Measurements from ENCODE around the gene THSD7A.

Gene THSD7A

DNA sequence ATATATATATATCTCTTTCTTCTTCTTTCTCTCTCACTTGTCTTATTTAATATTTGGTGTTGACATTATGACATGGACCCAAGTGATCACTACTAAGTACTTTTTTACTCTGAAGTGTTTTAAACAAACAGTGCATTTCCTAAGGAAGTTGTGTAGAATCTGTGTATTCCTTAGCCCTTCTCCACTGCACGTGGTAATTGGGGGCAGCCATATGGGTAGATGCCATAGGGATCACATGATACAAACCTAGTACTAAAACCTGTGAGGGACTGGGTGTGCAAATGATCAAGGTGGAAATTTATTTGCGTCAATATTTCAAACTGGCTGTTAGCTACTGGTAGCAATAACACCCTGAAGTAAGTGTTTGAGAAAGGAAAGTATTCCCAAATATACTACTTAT lies 25.0 kb downstream of the THSD7A start:
- H3K4me1 ChIP-seq (ENCODE audit: insufficient read depth, low read length) = no peaks in the 10 kb centered on the region
- H3K36me3 ChIP-seq (ENCODE audit: insufficient read depth, low read length) = no peaks in the 10 kb centered on the region

DNA sequence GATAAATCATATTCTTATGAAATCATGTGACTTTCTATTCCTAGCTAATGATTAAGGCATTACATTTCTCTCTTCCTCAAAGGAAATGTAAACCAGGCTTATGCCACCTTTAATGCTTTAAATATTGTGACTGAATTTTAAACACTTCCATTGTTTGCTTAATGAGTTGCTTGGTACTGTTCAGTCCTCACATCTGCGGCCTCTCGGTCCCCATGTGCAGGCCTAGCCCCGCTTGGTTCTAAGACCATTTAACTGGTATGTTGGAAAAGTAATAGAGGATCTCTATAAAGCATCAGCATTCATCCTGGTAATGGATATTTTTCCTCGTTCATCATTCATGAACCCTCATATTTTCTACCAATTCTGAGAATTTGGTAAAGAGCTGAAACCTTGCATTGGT lies 27.4 kb downstream of the THSD7A start:
- Histone ChIP-seq H3K27me3 (ENCODE audit: control insufficient read depth in 1 of 2, insufficient read depth in 2 of 2, low read length in 2 of 2) (no peaks in the 10 kb centered on the region), H3K27ac (ENCODE audit: low read depth, low read length) (no peak overlapping the region), H3K9me3 (ENCODE audit: low read length) (no peaks in the 10 kb centered on the region), H3K36me3 (ENCODE audit: insufficient read depth, low read length) (no peaks in the 10 kb centered on the region), H3K4me3 (ENCODE audit: low read depth in 1 of 2, low read length in 2 of 2) (no peak overlapping the region), H3K9ac (ENCODE audit: low read length) (no peak overlapping the region), H3K4me1 (ENCODE audit: insufficient read depth, low read length) (no peaks in the 10 kb centered on the region)

More for the DNA sequence above, 25.0 kb downstream of the THSD7A start:
- H3K27ac ChIP-seq (ENCODE audit: low read depth, low read length) = no peak overlapping the region
- H3K9me3 ChIP-seq (ENCODE audit: low read length) = no peaks in the 10 kb centered on the region
- no peak overlapping the region for H3K9ac ChIP-seq (ENCODE audit: low read length)
- no peak overlapping the region for H3K4me3 ChIP-seq (ENCODE audit: low read depth in 1 of 2, low read length in 2 of 2)
- H3K27me3 ChIP-seq (ENCODE audit: control insufficient read depth in 1 of 2, insufficient read depth in 2 of 2, low read length in 2 of 2) = no peaks in the 10 kb centered on the region

DNA sequence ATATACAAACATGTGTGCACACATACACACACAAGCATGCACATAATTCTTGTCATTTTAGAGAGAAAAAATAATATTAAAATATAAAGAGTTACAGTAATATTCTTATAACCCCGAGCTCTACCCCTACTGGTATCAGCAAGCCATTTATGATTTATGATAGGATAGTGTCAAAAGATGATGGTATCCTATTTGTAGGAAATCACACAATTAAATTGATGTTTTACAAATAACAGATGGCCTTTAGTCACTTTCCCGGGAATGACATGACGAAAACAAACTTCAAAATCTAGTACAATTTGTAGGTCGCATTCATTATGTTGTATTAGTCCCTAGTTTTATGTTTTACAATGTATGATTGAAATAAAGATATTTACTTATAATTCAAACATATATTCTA lies 36.8 kb downstream of the THSD7A start:
- no peak overlapping the region for H3K9ac ChIP-seq (ENCODE audit: low read length)
- no peaks in the 10 kb centered on the region for H3K9me3 ChIP-seq (ENCODE audit: low read length)
- no peaks in the 10 kb centered on the region for H3K27me3 ChIP-seq (ENCODE audit: control insufficient read depth in 1 of 2, insufficient read depth in 2 of 2, low read length in 2 of 2)
- H3K4me3 ChIP-seq (ENCODE audit: low read depth in 1 of 2, low read length in 2 of 2) = no peak overlapping the region
- no peak overlapping the region for H3K27ac ChIP-seq (ENCODE audit: low read depth, low read length)
- H3K36me3 ChIP-seq (ENCODE audit: insufficient read depth, low read length) = no peaks in the 10 kb centered on the region
- no peaks in the 10 kb centered on the region for H3K4me1 ChIP-seq (ENCODE audit: insufficient read depth, low read length)

DNA sequence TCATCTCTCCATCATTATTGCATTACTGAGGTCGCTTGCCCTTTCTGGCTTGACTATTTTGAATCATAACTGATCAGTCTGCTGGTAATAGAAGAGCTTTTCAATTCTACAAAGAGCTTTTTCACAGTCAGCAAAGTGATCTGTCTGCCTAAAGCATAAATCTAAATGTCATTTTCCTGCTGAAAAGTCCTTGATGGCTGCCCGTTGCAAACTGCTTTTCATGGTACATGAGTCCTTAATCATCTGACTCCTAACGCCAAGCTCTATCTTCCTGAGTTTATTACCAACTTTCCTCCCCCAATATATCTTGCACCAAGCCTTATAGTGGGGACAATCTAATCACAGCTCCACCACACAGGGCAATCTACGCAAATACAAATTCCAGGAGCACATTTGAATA lies 39.8 kb downstream of the THSD7A start:
- Histone ChIP-seq H3K4me1 (ENCODE audit: insufficient read depth, low read length) (no peaks in the 10 kb centered on the region), H3K4me3 (ENCODE audit: low read depth in 1 of 2, low read length in 2 of 2) (no peak overlapping the region), H3K27me3 (ENCODE audit: control insufficient read depth in 1 of 2, insufficient read depth in 2 of 2, low read length in 2 of 2) (no peaks in the 10 kb centered on the region), H3K9ac (ENCODE audit: low read length) (no peak overlapping the region), H3K9me3 (ENCODE audit: low read length) (no peaks in the 10 kb centered on the region), H3K36me3 (ENCODE audit: insufficient read depth, low read length) (no peaks in the 10 kb centered on the region), H3K27ac (ENCODE audit: low read depth, low read length) (no peak overlapping the region)

DNA sequence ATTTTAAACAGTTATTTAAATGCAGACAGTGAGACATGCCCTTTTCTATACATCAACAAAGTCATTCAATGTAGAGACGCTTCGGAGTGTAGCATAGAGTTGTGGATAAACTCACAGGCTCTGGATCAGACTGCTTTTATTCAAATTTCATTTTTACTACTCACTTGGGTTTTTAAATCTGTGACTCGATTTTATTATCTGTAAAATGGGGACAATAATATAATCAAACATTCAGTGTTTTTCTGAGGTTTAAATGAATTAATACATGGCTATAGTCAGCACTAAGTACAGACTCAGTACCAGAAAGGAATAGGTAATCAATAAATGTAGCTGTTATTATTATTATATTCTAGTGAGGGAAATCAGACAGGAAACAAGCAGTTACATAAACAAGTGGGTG lies 43.4 kb downstream of the THSD7A start:
- Histone ChIP-seq H3K9ac (ENCODE audit: low read length) (no peak overlapping the region), H3K4me1 (ENCODE audit: insufficient read depth, low read length) (no peaks in the 10 kb centered on the region)

DNA sequence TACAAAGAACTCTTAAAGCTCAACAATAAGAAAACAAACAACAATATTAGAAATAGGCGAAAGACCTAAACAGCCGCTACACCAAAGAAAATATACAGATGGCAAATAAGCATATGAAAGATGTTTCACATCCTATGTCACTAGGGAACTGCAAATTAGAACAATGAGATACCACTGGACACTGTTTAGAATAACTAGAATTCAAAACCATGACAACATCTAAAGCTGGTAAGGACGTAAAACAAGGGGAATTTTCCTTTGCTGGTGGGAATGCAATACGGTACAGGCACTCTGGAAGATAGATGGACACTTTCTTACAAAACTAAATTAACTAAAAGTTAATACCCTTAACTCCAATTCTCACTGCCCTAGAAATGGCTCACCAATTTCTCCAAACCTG lies 44.5 kb downstream of the THSD7A start:
- no peaks in the 10 kb centered on the region for H3K9me3 ChIP-seq (ENCODE audit: low read length)
- no peaks in the 10 kb centered on the region for H3K4me1 ChIP-seq (ENCODE audit: insufficient read depth, low read length)
- H3K27ac ChIP-seq (ENCODE audit: low read depth, low read length) = no peak overlapping the region
- no peaks in the 10 kb centered on the region for H3K27me3 ChIP-seq (ENCODE audit: control insufficient read depth in 1 of 2, insufficient read depth in 2 of 2, low read length in 2 of 2)
- no peaks in the 10 kb centered on the region for H3K36me3 ChIP-seq (ENCODE audit: insufficient read depth, low read length)
- H3K9ac ChIP-seq (ENCODE audit: low read length) = no peak overlapping the region
- H3K4me3 ChIP-seq (ENCODE audit: low read depth in 1 of 2, low read length in 2 of 2) = no peak overlapping the region

More for the DNA sequence above, 43.4 kb downstream of the THSD7A start:
- no peak overlapping the region for H3K27ac ChIP-seq (ENCODE audit: low read depth, low read length)
- H3K27me3 ChIP-seq (ENCODE audit: control insufficient read depth in 1 of 2, insufficient read depth in 2 of 2, low read length in 2 of 2) = no peaks in the 10 kb centered on the region
- no peak overlapping the region for H3K4me3 ChIP-seq (ENCODE audit: low read depth in 1 of 2, low read length in 2 of 2)
- no peaks in the 10 kb centered on the region for H3K9me3 ChIP-seq (ENCODE audit: low read length)
- no peaks in the 10 kb centered on the region for H3K36me3 ChIP-seq (ENCODE audit: insufficient read depth, low read length)

DNA sequence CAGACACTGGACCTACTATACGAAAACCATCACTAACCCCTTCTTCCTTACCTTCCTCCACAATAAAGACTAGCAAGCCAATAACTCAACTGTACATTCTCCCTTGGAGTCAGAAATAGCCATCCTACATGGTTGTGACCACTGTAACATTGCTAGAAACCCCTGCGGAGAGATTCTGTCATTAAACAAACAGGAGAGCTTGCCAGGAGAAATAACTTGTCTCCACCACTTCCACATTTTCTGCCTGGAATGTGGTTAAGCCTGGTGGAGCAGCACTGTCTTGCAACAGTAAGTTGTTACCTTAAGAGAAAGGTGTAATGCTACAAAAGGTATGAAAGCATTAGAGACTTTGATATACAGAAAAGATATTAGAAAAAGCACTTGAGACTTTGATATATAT lies 45.8 kb downstream of the THSD7A start:
- Histone ChIP-seq H3K9ac (ENCODE audit: low read length) (no peak overlapping the region), H3K4me1 (ENCODE audit: insufficient read depth, low read length) (no peaks in the 10 kb centered on the region), H3K4me3 (ENCODE audit: low read depth in 1 of 2, low read length in 2 of 2) (no peak overlapping the region), H3K27ac (ENCODE audit: low read depth, low read length) (no peak overlapping the region), H3K9me3 (ENCODE audit: low read length) (no peaks in the 10 kb centered on the region), H3K36me3 (ENCODE audit: insufficient read depth, low read length) (no peaks in the 10 kb centered on the region), H3K27me3 (ENCODE audit: control insufficient read depth in 1 of 2, insufficient read depth in 2 of 2, low read length in 2 of 2) (no peaks in the 10 kb centered on the region)

DNA sequence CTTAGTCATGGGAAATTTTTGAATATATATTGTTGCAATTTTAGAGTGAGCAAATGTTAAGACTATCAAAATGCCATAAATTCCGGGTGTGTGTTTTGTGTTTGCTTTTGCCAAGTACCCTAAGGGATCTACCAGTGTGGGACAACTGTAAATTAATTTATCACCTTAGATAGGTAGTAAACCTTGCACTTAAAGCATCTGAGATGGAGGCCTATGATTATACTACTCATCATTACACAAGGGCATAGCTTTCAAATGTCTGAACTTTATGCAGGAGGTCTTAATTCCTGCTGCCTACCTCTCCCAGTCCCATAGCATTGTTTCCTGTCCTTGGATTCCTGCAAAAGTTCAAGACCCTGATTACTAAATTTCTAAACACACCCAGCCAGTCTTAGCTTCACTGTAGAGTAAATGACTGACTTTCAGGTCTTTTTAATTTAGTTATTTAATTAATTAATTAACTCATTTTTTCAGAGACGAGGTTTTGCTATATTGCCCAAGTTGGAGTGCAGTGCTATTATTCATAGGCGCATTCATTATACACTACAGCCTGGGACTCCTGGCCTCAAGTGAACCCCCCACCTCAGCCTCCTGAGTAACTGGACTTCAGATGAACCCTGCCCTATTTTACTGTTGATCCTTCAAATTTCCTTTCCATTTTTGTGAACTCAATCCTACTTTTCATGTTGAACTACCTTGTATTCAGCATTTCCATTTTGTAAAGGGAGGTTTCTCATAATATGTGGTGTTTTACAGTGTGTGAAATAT lies 47.0 kb downstream of the THSD7A start:
- Histone ChIP-seq H3K4me1 (ENCODE audit: insufficient read depth, low read length) (no peaks in the 10 kb centered on the region), H3K27ac (ENCODE audit: low read depth, low read length) (no peak overlapping the region), H3K36me3 (ENCODE audit: insufficient read depth, low read length) (no peaks in the 10 kb centered on the region), H3K27me3 (ENCODE audit: control insufficient read depth in 1 of 2, insufficient read depth in 2 of 2, low read length in 2 of 2) (no peaks in the 10 kb centered on the region), H3K9ac (ENCODE audit: low read length) (no peak overlapping the region), H3K4me3 (ENCODE audit: low read depth in 1 of 2, low read length in 2 of 2) (no peak overlapping the region), H3K9me3 (ENCODE audit: low read length) (no peaks in the 10 kb centered on the region)

DNA sequence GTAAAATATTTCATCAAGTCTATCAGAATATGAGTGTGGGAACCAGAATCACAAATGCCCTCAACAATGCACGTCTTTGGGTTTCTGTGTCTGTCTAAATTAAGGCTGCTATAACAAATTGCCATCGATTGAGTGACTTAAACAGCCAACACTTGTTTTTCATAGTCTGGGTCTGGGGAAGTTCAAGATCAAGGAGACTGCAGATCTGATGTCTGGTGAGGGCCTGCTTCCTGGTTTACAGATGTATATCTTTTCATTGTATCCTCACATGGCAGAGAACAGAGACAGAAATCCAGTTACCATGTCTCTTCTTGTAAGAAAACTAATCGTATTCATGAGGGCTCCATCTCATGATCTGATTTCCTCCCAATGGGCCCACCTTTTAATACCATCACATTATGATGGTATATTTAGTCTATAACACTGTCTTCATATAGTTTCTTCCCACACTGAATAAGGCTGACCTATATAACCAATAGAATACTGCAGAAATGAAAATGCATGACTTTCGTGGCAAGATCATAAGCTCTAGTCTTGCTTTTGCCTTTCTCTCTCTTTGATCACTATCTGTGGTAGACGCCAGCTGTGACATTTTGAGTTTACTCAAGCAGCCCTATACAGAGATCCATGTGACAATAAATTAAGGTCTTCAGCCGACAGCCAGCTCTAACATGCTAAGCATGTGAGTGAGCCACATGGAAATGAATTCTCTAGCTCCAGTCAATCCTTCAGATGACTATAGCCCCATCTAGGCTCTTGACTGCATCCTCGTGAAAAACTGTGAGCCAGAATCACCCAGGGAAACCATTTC lies 51.9 kb downstream of the THSD7A start:
- Histone ChIP-seq H3K36me3 (ENCODE audit: insufficient read depth, low read length) (no peaks in the 10 kb centered on the region), H3K9ac (ENCODE audit: low read length) (no peak overlapping the region), H3K27me3 (ENCODE audit: control insufficient read depth in 1 of 2, insufficient read depth in 2 of 2, low read length in 2 of 2) (no peaks in the 10 kb centered on the region), H3K9me3 (ENCODE audit: low read length) (no peaks in the 10 kb centered on the region), H3K27ac (ENCODE audit: low read depth, low read length) (no peak overlapping the region), H3K4me3 (ENCODE audit: low read depth in 1 of 2, low read length in 2 of 2) (no peak overlapping the region), H3K4me1 (ENCODE audit: insufficient read depth, low read length) (no peaks in the 10 kb centered on the region)

DNA sequence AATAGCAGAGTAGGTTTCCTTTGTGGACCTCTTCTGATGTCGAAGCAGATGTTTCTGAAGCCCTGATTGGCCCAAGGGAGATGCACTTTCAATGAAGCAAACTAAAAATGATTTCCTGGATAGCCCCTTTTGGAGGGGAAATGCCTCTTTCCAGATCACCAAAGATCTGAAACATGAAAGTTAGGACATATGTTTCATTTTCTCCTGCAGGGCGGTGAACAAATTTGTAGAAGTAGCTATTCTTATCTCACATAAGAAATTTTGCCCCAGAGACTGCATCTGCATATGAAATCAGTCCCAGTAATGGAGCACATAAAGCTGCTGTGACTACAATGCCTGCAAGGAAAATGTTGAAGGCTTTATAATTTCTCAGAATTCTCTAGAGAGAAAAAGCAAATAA lies 56.0 kb downstream of the THSD7A start:
- Histone ChIP-seq H3K4me1 (ENCODE audit: insufficient read depth, low read length) (no peaks in the 10 kb centered on the region), H3K27ac (ENCODE audit: low read depth, low read length) (no peak overlapping the region), H3K9ac (ENCODE audit: low read length) (no peak overlapping the region), H3K9me3 (ENCODE audit: low read length) (no peaks in the 10 kb centered on the region), H3K36me3 (ENCODE audit: insufficient read depth, low read length) (no peaks in the 10 kb centered on the region), H3K27me3 (ENCODE audit: control insufficient read depth in 1 of 2, insufficient read depth in 2 of 2, low read length in 2 of 2) (no peaks in the 10 kb centered on the region), H3K4me3 (ENCODE audit: low read depth in 1 of 2, low read length in 2 of 2) (no peak overlapping the region)

DNA sequence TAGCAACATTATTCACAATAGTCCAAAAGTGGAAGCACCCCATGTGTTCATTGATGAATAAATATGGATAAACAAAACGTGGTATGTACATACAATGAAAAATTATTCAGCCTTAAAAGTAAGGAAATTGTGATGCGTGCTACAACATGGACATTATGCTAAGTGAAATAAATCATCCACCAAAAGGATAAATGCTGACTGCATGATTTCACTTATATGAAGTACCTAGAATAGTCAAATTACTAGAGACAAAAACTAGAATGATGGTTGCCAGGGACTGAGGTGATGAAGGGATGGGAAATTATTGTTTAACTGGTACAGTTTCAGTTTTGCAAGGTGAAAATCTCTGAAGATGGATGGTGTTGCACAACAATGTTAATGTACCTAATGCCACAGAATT lies 56.6 kb downstream of the THSD7A start:
- no peaks in the 10 kb centered on the region for H3K27me3 ChIP-seq (ENCODE audit: control insufficient read depth in 1 of 2, insufficient read depth in 2 of 2, low read length in 2 of 2)
- H3K4me3 ChIP-seq (ENCODE audit: low read depth in 1 of 2, low read length in 2 of 2) = no peak overlapping the region
- H3K9ac ChIP-seq (ENCODE audit: low read length) = no peak overlapping the region
- H3K4me1 ChIP-seq (ENCODE audit: insufficient read depth, low read length) = no peaks in the 10 kb centered on the region
- no peaks in the 10 kb centered on the region for H3K36me3 ChIP-seq (ENCODE audit: insufficient read depth, low read length)
- H3K27ac ChIP-seq (ENCODE audit: low read depth, low read length) = no peak overlapping the region
- H3K9me3 ChIP-seq (ENCODE audit: low read length) = no peaks in the 10 kb centered on the region

DNA sequence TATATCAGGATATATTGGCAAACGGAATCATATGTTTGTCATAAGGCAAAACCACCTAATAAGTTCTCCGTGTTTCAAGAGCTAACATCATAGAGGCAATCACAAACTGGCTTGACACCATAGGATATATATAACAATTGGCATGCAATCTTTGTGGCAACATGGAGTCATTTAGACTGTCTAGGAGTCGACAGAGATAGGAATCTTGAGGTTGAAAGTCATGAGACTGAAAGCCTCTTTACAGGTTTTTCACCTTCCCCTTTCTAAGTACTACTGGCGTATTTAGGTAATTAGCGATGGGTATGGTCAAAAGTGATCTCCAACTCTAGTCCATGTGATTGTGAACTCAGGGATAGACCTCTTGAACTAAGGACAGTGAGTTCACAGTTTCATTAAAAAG lies 63.7 kb downstream of the THSD7A start:
- no peaks in the 10 kb centered on the region for H3K36me3 ChIP-seq (ENCODE audit: insufficient read depth, low read length)
- H3K27ac ChIP-seq (ENCODE audit: low read depth, low read length) = no peak overlapping the region
- H3K4me1 ChIP-seq (ENCODE audit: insufficient read depth, low read length) = no peaks in the 10 kb centered on the region
- no peak overlapping the region for H3K4me3 ChIP-seq (ENCODE audit: low read depth in 1 of 2, low read length in 2 of 2)
- no peaks in the 10 kb centered on the region for H3K9me3 ChIP-seq (ENCODE audit: low read length)
- H3K27me3 ChIP-seq (ENCODE audit: control insufficient read depth in 1 of 2, insufficient read depth in 2 of 2, low read length in 2 of 2) = no peaks in the 10 kb centered on the region
- no peak overlapping the region for H3K9ac ChIP-seq (ENCODE audit: low read length)

Data from muscle layer of colon (tissue), 2 donors.